A673 (cell line): ENCODE results near the gene DNLZ.

Source experiments
- CTCF ChIP-seq: fragments of 300-800, 200-600 bp; sonication (generic); conservative IDR thresholded peaks from 2 replicates; pipeline ENCODE4 v1.5.1; 2017; ENCODE audit warnings: low read depth, mild to moderate bottlenecking, antibody characterized with exemption, low read length, moderate library complexity, mixed read lengths
- EZH2 ChIP-seq: fragments of 200-600 bp; sonication (generic); IDR thresholded peaks from 2 replicates; pipeline ENCODE4 v1.6.1; 2017; ENCODE audit warnings: borderline replicate concordance, low read depth, mild to moderate bottlenecking, mixed read lengths, antibody characterized with exemption, low read length; ENCODE audit not compliant: poor library complexity, severe bottlenecking

- no peak for TF ChIP-seq CTCF
- TF ChIP-seq EZH2 = no peak
Observed at GRCh38 chr9:136326061-136326760, 37.3 kb downstream of the DNLZ start.
